ENCODE results near the gene ERFL. TPM values are rescaled to one million over a fixed set of nuclear protein-coding genes. Genes with fewer than 3 reads are reported as not detected.

ERFL gene
- total and polyA plus RNA-seq, 2 of the 4 experiments (the other 2 are of a cell fraction): not detected

- CTCF ChIA-PET: no interaction called here
- Histone ChIP-seq H3K9me1 (ENCODE audit: insufficient read depth, low read length) (peaks cover 7% of the 10 kb centered on the region; the same call in 1 of the 2 replicates), H3K27ac (ENCODE audit: insufficient read depth, low read length) (no peak overlapping the region), H2BK120ac (ENCODE audit: low read depth, low read length) (no peak overlapping the region), H3K36me3 (ENCODE audit: control insufficient read depth, insufficient read depth, low read length) (peaks cover 10% of the 10 kb centered on the region; the same call in 1 of the 2 replicates), H4K5ac (ENCODE audit: low read depth, low read length) (no peak overlapping the region), H2AK5ac (ENCODE audit: low read depth, low read length) (no peak overlapping the region), H3K4me2 (ENCODE audit: low read depth, low read length) (no peak overlapping the region), H2AFZ (replicated peaks; ENCODE audit: low read length, poor library complexity) (no peak overlapping the region), H4K8ac (ENCODE audit: low read depth in 2 of 2, low read length in 2 of 2) (no peak overlapping the region), H3K9me3 (ENCODE audit: control insufficient read depth, insufficient read depth, low read length) (no peaks in the 10 kb centered on the region), H2BK15ac (ENCODE audit: low read depth, low read length) (no peak overlapping the region), H3K79me1 (ENCODE audit: low read depth in 1 of 2, low read length in 2 of 2) (peaks cover 7 to 26% of the 10 kb centered on the region in 2 experiments), H3K4me1 (ENCODE audit: control insufficient read depth, insufficient read depth, low read length) (peaks cover 8% of the 10 kb centered on the region), H2AK9ac (replicated peaks; ENCODE audit: low read depth, low read length, poor library complexity) (no peak overlapping the region), H3K9ac (ENCODE audit: low read depth, low read length) (no peak overlapping the region), H4K91ac (ENCODE audit: insufficient read depth, low read depth, low read length) (no peak overlapping the region), H2BK5ac (ENCODE audit: low read depth, low read length, poor library complexity, severe bottlenecking) (no peak overlapping the region), H3K4ac (ENCODE audit: low read depth, low read length) (no peak overlapping the region), H4K20me1 (ENCODE audit: insufficient read depth, low read length) (peaks cover 21% of the 10 kb centered on the region), H3K18ac (ENCODE audit: low read depth, low read length) (no peak overlapping the region), H3K27me3 (ENCODE audit: control insufficient read depth, insufficient read depth, low read length) (no peaks in the 10 kb centered on the region), H3K14ac (replicated peaks; ENCODE audit: low read depth, low read length) (no peak overlapping the region), H2BK20ac (ENCODE audit: low read depth, low read length) (no peak overlapping the region), H3K4me3 (ENCODE audit: insufficient read depth, low read depth, low read length) (no peak overlapping the region), H3K56ac (ENCODE audit: extremely low read depth, insufficient read depth, low read length) (no peak overlapping the region), H3K23ac (ENCODE audit: low read depth, low read length) (no peak overlapping the region)
- ATAC-seq (ENCODE audit: low read depth): no peak
- intact Hi-C loops (cut with micrococcal nuclease): loop anchor here (5.0 to 10.0 kb wide), 2 partner anchors 77 to 161 kb away; partner anchors contain the start of gene CEACAM3
- no peak for DNase-seq
- TF ChIP-seq POLR2A (IDR thresholded peaks at IDR 0.05; ENCODE audit: low read depth, low read length) (peak; percentile 19; the same call in 1 of the 2 replicates), BHLHE40 (IDR thresholded peaks at IDR 0.05; ENCODE audit: low read depth, low read length) (no peak)
- 73% methylated on average over 4 of the region's 7 CpGs; no CpG with 5 or more reads in 1 of the 2 experiments for WGBS, 2 experiments (ENCODE audit: extremely low coverage in 2 of 2, insufficient read length in 1 of 2)
- dilution Hi-C loops (cut with HindIII; ENCODE audit: low sequenced_read_pairs, unreplicated experiment): no loop called here
- no TSS peak for BruUV-seq (replicated peaks)
- in situ Hi-C loops (cut with MboI; ENCODE audit: low sequenced_read_pairs): no loop called here
- POLR2A ChIA-PET (ENCODE audit: unreplicated experiment): no interaction called here
Observed at GRCh38 chr19:41955521-41955920, 27.3 kb upstream of the ERFL start.

Data from IMR-90 (cell line).